K562 (cell line): Measurements from ENCODE around the gene ACER3. TPM values are rescaled to one million over a fixed set of nuclear protein-coding genes. Genes with fewer than 3 reads are reported as not detected.
A peak's percentile ranks its signal among the peaks of the same experiment; 100 is the strongest.

Experiments
- ARID4B ChIP-seq: sonication (generic); formaldehyde crosslinking; IDR thresholded peaks from 2 replicates; pipeline ENCODE4 v1.8.0; 2022; ENCODE audit warnings: mild to moderate bottlenecking, missing genetic modification reagents
- CREB1 ChIP-seq, 2 experiments: sonication (generic) in 1 of 2; formaldehyde crosslinking in 1 of 2; IDR thresholded peaks; 2 replicates each; pipeline versions ENCODE4 v1.6.1 to v1.8.0; 2012 to 2022; ENCODE audit warnings: inconsistent platforms in 1 of 2, mild to moderate bottlenecking in 1 of 2, missing genetic modification reagents in 1 of 2, moderate library complexity in 1 of 2
- E2F4 ChIP-seq: sonication (generic); formaldehyde crosslinking; IDR thresholded peaks from 2 replicates; pipeline ENCODE4 v1.8.0; 2022; ENCODE audit warnings: mild to moderate bottlenecking, low read depth, missing genetic modification reagents
- FOXJ2 ChIP-seq: fragments of 200-800 bp; sonication (Bioruptor generic); IDR thresholded peaks from 2 replicates; pipeline ENCODE4 v1.6.1; 2016; ENCODE audit warnings: missing genetic modification characterization, missing compliant biosample characterization
- FOXK2 ChIP-seq, 2 experiments: fragments of 450-650 bp; IDR thresholded peaks in 1 of 2; conservative IDR thresholded peaks in 1 of 2; 2 replicates each; pipeline ENCODE4 v1.6.1; 2016; ENCODE audit warnings: low read depth in 2 of 2, mild to moderate bottlenecking in 1 of 2
- HEY1 ChIP-seq: fragments of 250-450 bp; sonication (Bioruptor Pico); IDR thresholded peaks from 2 replicates; pipeline ENCODE4 v1.5.0; 2020; ENCODE audit warnings: mild to moderate bottlenecking, moderate library complexity, borderline replicate concordance
- LCOR ChIP-seq: sonication (generic); formaldehyde crosslinking; IDR thresholded peaks from 2 replicates; pipeline ENCODE4 v1.8.0; 2022; ENCODE audit warnings: mild to moderate bottlenecking, missing genetic modification reagents
- NCOA2 ChIP-seq, 2 experiments: fragments of 450-650 bp; IDR thresholded peaks; 2 replicates each; pipeline ENCODE4 v1.6.1; 2018; ENCODE audit warnings: mild to moderate bottlenecking in 2 of 2, moderate library complexity in 1 of 2; ENCODE audit not compliant: partially characterized antibody in 2 of 2
- NCOA4 ChIP-seq: fragments of 450-650 bp; IDR thresholded peaks from 2 replicates; pipeline ENCODE4 v1.6.1; 2018; ENCODE audit warnings: mild to moderate bottlenecking; ENCODE audit not compliant: partially characterized antibody
- PRPF4 ChIP-seq: fragments of 200-400 bp; formaldehyde crosslinking; IDR thresholded peaks from one replicate; pipeline ENCODE4 v1.6.1; 2017; ENCODE audit warnings: low read length, low read depth, mild to moderate bottlenecking; ENCODE audit not compliant: insufficient read depth, poor library complexity, severe bottlenecking
- SETDB1 ChIP-seq: IDR thresholded peaks from one replicate; pipeline ENCODE4 v1.6.1; 2012; ENCODE audit warnings: low read length, control low read depth, inconsistent platforms
- SRSF1 ChIP-seq: fragments of 200-400 bp; formaldehyde crosslinking; IDR thresholded peaks from 2 replicates; pipeline ENCODE4 v1.6.1; 2017; ENCODE audit warnings: mild to moderate bottlenecking, low read depth, low read length, moderate library complexity
- TGIF2 ChIP-seq: sonication (generic); formaldehyde crosslinking; IDR thresholded peaks from 2 replicates; pipeline ENCODE4 v1.8.1; 2022; ENCODE audit warnings: mild to moderate bottlenecking, missing genetic modification reagents, moderate library complexity
- ZBTB8A ChIP-seq: fragments of 450-650 bp; IDR thresholded peaks from 2 replicates; pipeline ENCODE4 v1.6.1; 2018; ENCODE audit warnings: mild to moderate bottlenecking, moderate library complexity; ENCODE audit not compliant: partially characterized antibody
- ZNF175 ChIP-seq: fragments of 200-800 bp; sonication (Bioruptor generic); IDR thresholded peaks from 2 replicates; pipeline ENCODE4 v1.6.1; 2016; ENCODE audit warnings: low read depth, mild to moderate bottlenecking, missing genetic modification characterization, missing compliant biosample characterization
- ZNF197 ChIP-seq: fragments of 200-800 bp; sonication (Bioruptor generic); IDR thresholded peaks from 2 replicates; pipeline ENCODE4 v1.6.1; 2016; ENCODE audit warnings: low read depth, missing genetic modification characterization, missing compliant biosample characterization
- ZNF696 ChIP-seq: fragments of 250-450 bp; sonication (Bioruptor Pico); conservative IDR thresholded peaks from 2 replicates; pipeline ENCODE4 v1.4.0; 2020; ENCODE audit warnings: mild to moderate bottlenecking, moderate library complexity
- ZNF76 ChIP-seq: fragments of 250-450 bp; sonication (Bioruptor Pico); IDR thresholded peaks from 2 replicates; pipeline ENCODE4 v1.4.0; 2020; ENCODE audit warnings: mild to moderate bottlenecking, moderate library complexity, borderline replicate concordance
- ZNF764 ChIP-seq: fragments of 250-450 bp; sonication (Bioruptor Pico); IDR thresholded peaks from 2 replicates; pipeline ENCODE4 v1.4.0; 2020; ENCODE audit warnings: low read depth, mild to moderate bottlenecking, moderate library complexity
- polyA plus RNA-seq, 8 experiments: library from polyadenylated mRNA; depleted of rRNA in 4 of 8; stranded (reverse) in 5 of 8; unstranded in 3 of 8; fragments of >200 nt; fragmentation: Nextera tagmentation in 2 of 8; fragmentation: Illumina TruSeq in 1 of 8; extraction: Ambion mirVana in 2 of 8; extraction: Trizol in 1 of 8; gene quantifications; 2 replicates each; pipeline versions ENCODE4 v1.2.1 to v1.2.3, GENCODE V29; 2011 to 2014; ENCODE audit warnings: inconsistent platforms in 1 of 8, missing spikeins in 1 of 8
- total RNA-seq, 7 experiments: library from RNA; depleted of rRNA in 6 of 7; stranded (reverse); fragments of >200 nt in 6 of 7; fragmentation: Illumina TruSeq in 2 of 7; extraction: Trizol in 2 of 7; gene quantifications; 2 replicates each; pipeline versions ENCODE4 v1.2.1 to v1.2.3, GENCODE V29; 2011 to 2021; ENCODE audit warnings: low replicate concordance in 1 of 7
- TF ChIP-seq, protein P1 (sequence below): fragments of 250-450 bp; sonication (Bioruptor Pico); IDR thresholded peaks from 2 replicates; pipeline ENCODE4 v1.5.0; 2021

The ACER3 gene
- total and polyA plus RNA-seq, 9 of the 15 experiments (the other 6 are each of a cell fraction or from before 2014, with no cell fraction given), result 2.0 to 23.8 (median 9.5) TPM

DNA sequence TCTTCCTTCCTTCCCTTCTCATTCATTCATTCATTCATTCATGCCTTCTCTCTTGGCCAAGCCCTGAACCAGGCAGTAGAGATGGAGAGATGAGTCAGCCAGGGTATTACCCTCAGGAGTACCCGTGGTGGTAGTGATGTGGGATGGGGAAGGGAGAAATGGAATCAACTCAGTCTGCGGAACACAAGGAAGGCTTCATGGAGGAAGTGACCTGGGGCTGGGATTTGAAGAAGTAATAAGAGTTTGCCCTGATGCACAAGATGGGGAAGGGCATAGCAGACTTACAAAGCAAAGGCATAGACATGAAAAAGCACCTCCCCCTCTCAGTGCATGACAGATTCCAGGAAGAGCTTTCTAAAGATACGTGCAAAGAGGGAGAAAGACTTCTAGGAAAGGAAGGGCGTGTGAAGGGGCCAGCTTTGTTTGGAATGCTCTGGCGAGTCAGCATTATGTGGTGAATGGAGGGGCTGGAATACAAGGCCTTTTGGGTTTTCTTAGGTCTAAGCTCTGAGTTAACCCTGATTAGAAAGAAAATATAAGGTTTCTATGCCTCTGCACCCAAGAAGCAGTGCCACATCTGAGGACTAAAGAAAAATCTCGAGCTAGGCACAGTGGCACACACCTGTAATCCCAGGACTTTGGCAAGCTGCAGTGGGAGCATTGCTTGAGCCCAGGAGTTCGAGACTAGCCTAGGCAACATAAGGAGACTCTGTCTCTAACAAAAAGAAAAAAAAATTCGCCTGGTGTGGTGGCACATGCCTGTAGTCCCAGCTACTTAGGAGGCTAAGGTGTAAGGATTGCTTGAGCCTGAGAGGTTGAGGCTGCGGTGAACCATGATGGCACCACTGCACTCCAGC is 36.4 kb upstream of the ACER3 start (continued):
- TF ChIP-seq ARID4B (CRISPR knock-in tag), result no peak
- TF ChIP-seq SETDB1, result no peak
- no peak for TF ChIP-seq ZNF764 (CRISPR knock-in tag)
- 0 out of 2 replicates have a peak, but pooled peaks have one; percentile 57 for TF ChIP-seq ZNF197
- TF ChIP-seq HEY1 (CRISPR knock-in tag), result no peak
- TF ChIP-seq ZNF696 (CRISPR knock-in tag), result no peak
- peak in 1 of 2 experiments; percentile 62; a peak in 2 of 4 replicates for TF ChIP-seq FOXK2 (conservative IDR thresholded peaks at IDR 0.05 in 1 of 2, IDR thresholded peaks at IDR 0.05 in 1 of 2; ENCODE audit: low read depth in 2 of 2)
- TF ChIP-seq FOXJ2 (tag), result no peak
- TF ChIP-seq TGIF2, result no peak
- TF ChIP-seq ZBTB8A, result no peak
- TF ChIP-seq NCOA2 (IDR thresholded peaks at IDR 0.05; ENCODE audit: partially characterized antibody in 2 of 2), result no peak
- peak; percentile 67 for TF ChIP-seq NCOA4
- TF ChIP-seq E2F4 (CRISPR knock-in tag), result no peak
- TF ChIP-seq CREB1 (IDR thresholded peaks at IDR 0.05), result no peak
- no peak for TF ChIP-seq CREB1 (CRISPR knock-in tag; IDR thresholded peaks at IDR 0.05)
- TF ChIP-seq ZNF175 (CRISPR knock-in tag), result no peak
- no peak for TF ChIP-seq PRPF4
- TF ChIP-seq, protein P1, sequence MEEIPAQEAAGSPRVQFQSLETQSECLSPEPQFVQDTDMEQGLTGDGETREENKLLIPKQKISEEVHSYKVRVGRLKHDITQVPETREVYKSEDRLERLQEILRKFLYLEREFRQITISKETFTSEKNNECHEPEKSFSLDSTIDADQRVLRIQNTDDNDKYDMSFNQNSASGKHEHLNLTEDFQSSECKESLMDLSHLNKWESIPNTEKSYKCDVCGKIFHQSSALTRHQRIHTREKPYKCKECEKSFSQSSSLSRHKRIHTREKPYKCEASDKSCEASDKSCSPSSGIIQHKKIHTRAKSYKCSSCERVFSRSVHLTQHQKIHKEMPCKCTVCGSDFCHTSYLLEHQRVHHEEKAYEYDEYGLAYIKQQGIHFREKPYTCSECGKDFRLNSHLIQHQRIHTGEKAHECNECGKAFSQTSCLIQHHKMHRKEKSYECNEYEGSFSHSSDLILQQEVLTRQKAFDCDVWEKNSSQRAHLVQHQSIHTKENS (CRISPR knock-in tag), result no peak
- no peak for TF ChIP-seq SRSF1
- TF ChIP-seq LCOR (CRISPR knock-in tag), result no peak
- TF ChIP-seq ZNF76 (CRISPR knock-in tag), result no peak
